Measurements from ENCODE around the gene NEMP2. TPM values are rescaled to one million over a fixed set of nuclear protein-coding genes. Genes with fewer than 3 reads are reported as not detected.
A peak's percentile ranks its signal among the peaks of the same experiment; 100 is the strongest.

NEMP2 gene
- total and polyA plus RNA-seq, 2 experiments from 2014 or later: 3.2 to 9.9 TPM

DNA sequence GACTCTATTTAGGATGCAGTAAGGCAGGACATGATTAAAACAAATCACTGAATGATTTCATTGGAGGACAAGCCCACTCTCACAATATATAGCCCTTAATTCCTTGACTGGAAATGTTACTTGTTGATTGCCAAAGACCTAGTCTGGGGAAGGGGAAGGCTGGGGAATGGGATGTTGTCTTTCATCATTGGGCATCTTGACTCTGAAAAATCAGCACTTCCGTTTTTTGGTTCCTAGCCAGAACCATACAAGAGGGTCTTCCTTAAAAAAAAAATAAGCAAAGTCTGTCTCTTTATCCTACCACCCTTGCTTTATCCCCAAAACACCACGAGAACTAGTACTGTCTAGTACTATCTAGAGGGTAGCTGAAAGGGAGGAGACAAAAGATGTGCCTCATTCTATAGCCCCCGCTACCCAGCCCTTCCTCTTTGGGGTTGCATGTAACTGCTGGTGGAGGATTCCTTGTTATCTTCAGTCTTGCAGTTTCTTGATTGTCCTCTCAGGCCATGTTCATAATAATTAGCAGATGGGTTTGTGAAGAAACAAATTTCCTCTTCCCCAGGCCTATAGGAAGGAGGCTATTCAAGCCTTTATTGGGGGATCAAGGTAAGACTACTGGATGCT lies 55.8 kb downstream of the NEMP2 start:
- H3K9me2 ChIP-seq (replicated peaks; ENCODE audit: insufficient read depth): no peaks in the 10 kb centered on the region
- H3K36me3 ChIP-seq (replicated peaks; ENCODE audit: insufficient read depth, low read depth): no peaks in the 10 kb centered on the region
- peaks cover 20% of the 10 kb centered on the region for H3K4me1 ChIP-seq (ENCODE audit: insufficient read depth)
- no peaks in the 10 kb centered on the region for H3K27me3 ChIP-seq
- no peaks in the 10 kb centered on the region for H4K20me1 ChIP-seq (ENCODE audit: insufficient read depth, poor library complexity, severe bottlenecking)
- H3K9me3 ChIP-seq (ENCODE audit: low read depth): no peaks in the 10 kb centered on the region
- no peak overlapping the region for H2AFZ ChIP-seq
- peak overlapping the region; percentile 69 for H3K27ac ChIP-seq
- no peaks in the 10 kb centered on the region for H3K79me2 ChIP-seq
- no peak for TF ChIP-seq EZH2 (IDR thresholded peaks at IDR 0.05; ENCODE audit: borderline replicate concordance)
- TF ChIP-seq, protein P1, sequence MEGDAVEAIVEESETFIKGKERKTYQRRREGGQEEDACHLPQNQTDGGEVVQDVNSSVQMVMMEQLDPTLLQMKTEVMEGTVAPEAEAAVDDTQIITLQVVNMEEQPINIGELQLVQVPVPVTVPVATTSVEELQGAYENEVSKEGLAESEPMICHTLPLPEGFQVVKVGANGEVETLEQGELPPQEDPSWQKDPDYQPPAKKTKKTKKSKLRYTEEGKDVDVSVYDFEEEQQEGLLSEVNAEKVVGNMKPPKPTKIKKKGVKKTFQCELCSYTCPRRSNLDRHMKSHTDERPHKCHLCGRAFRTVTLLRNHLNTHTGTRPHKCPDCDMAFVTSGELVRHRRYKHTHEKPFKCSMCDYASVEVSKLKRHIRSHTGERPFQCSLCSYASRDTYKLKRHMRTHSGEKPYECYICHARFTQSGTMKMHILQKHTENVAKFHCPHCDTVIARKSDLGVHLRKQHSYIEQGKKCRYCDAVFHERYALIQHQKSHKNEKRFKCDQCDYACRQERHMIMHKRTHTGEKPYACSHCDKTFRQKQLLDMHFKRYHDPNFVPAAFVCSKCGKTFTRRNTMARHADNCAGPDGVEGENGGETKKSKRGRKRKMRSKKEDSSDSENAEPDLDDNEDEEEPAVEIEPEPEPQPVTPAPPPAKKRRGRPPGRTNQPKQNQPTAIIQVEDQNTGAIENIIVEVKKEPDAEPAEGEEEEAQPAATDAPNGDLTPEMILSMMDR (IDR thresholded peaks at IDR 0.05; ENCODE audit: poor library complexity): no peak
- no peak for TF ChIP-seq EZH2phosphoT487 (IDR thresholded peaks at IDR 0.05; ENCODE audit: low read depth, severe bottlenecking, unreplicated experiment)
- WGBS (ENCODE audit: low lambda C conversion rate, missing lambda C conversion rate): 95% methylated on average over 3 of the region's 3 CpGs
- H3K4me2 ChIP-seq: peak overlapping the region; percentile 52
- no peak overlapping the region for H3K4me3 ChIP-seq
- no peak for DNase-seq (ENCODE audit: low spot score)

DNA sequence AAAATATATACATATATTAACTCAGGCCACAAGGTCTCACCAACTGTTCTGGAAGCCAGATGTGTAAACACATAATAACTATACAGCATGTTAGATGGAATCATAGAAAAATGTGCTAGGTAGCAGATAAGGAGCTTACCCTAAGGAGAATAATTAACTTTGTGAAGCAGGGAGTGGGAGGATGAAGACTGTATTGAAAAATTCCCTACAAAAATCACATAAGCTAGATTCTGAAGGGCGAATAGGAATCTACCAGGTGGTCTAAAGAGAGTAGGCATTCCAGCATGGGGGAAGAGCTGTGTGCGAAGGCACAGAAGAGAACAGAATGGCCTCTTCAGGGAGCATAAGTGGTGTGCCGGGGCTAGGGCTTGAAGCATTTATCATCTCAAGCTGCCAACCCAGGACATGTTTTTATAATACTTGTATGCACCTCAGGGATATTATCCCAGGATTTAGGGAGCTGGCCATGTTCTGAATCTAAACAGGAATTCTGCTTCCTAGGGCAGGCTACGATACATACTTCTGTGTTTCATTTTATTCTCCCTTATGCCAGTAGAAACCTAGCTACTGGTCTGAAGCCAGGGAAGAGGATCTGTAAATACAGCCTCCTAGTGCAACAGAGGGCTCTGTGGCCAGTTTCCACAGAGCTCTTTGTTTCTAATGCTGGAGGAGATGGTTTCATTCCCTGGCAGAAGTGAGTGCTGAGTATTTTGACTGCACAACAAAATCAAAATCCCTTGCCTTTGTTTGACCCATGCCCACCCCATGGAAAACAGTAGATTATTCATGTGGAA lies 56.7 kb downstream of the NEMP2 start:
- Histone ChIP-seq H3K9me2 (replicated peaks; ENCODE audit: insufficient read depth) (no peaks in the 10 kb centered on the region), H3K27me3 (no peaks in the 10 kb centered on the region), H4K20me1 (ENCODE audit: insufficient read depth, poor library complexity, severe bottlenecking) (no peaks in the 10 kb centered on the region), H3K36me3 (replicated peaks; ENCODE audit: insufficient read depth, low read depth) (no peaks in the 10 kb centered on the region), H3K4me2 (peak overlapping the region; percentile 52), H3K4me3 (no peak overlapping the region), H3K4me1 (ENCODE audit: insufficient read depth) (peaks cover 20% of the 10 kb centered on the region), H2AFZ (no peak overlapping the region), H3K27ac (peak overlapping the region; percentile 69), H3K9me3 (ENCODE audit: low read depth) (no peaks in the 10 kb centered on the region), H3K79me2 (no peaks in the 10 kb centered on the region)
- DNase-seq (ENCODE audit: low spot score): peak; percentile 31
- 63% methylated on average over 4 of the region's 4 CpGs for WGBS (ENCODE audit: low lambda C conversion rate, missing lambda C conversion rate)
- TF ChIP-seq EZH2 (IDR thresholded peaks at IDR 0.05; ENCODE audit: borderline replicate concordance) (no peak), EZH2phosphoT487 (IDR thresholded peaks at IDR 0.05; ENCODE audit: low read depth, severe bottlenecking, unreplicated experiment) (no peak)
- TF ChIP-seq, protein P1 (IDR thresholded peaks at IDR 0.05; ENCODE audit: poor library complexity): no peak

DNA sequence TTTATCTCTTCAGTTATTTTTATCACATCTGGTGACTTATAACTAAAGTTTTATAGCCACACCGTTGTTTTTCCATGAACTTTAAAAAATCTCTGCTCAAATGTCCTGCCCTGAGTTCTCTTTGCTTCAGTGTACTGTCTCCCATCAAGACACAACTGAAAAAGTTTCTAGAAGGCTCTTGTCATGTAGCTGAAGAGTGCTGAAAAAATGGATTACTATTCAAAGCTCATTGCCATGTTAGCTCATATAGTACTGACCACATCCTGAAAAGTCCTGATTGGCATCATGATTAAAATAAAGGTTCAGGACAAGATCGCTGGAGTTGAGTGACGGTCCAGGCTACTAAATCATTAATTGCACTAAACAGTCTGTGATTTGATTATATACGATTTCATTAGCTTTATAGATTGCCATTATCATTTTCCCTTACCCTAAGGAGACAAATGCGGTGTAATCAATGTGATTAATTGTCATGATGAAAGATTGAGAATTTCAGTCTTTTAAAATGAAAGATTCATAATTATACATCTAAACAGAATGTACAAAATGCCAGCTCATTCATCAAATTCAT lies 64.2 kb downstream of the NEMP2 start:
- WGBS (ENCODE audit: low lambda C conversion rate, missing lambda C conversion rate): 87% methylated on average over 5 of the region's 5 CpGs
- Histone ChIP-seq H2AFZ (no peak overlapping the region), H3K9me3 (ENCODE audit: low read depth) (no peaks in the 10 kb centered on the region), H3K4me1 (ENCODE audit: insufficient read depth) (peaks cover 33% of the 10 kb centered on the region), H3K4me3 (no peak overlapping the region), H4K20me1 (ENCODE audit: insufficient read depth, poor library complexity, severe bottlenecking) (no peaks in the 10 kb centered on the region), H3K36me3 (replicated peaks; ENCODE audit: insufficient read depth, low read depth) (no peaks in the 10 kb centered on the region), H3K27ac (peak overlapping the region; percentile 77), H3K4me2 (no peak overlapping the region), H3K79me2 (no peaks in the 10 kb centered on the region), H3K27me3 (no peaks in the 10 kb centered on the region), H3K9me2 (replicated peaks; ENCODE audit: insufficient read depth) (no peaks in the 10 kb centered on the region)
- no peak for DNase-seq (ENCODE audit: low spot score)
- TF ChIP-seq EZH2 (IDR thresholded peaks at IDR 0.05; ENCODE audit: borderline replicate concordance) (no peak), EZH2phosphoT487 (IDR thresholded peaks at IDR 0.05; ENCODE audit: low read depth, severe bottlenecking, unreplicated experiment) (no peak)
- TF ChIP-seq, protein P1 (IDR thresholded peaks at IDR 0.05; ENCODE audit: poor library complexity): no peak
